Mucosa of rectum (tissue), 2 donors: ENCODE data around the gene RBM38.

ENCODE experiments used
- H3K27ac ChIP-seq, 2 donors: one replicate each; pipeline ENCODE4 v1.7.0; 2013; ENCODE audit warnings: inconsistent platforms in 2 of 2, low read depth in 2 of 2, low read length in 2 of 2
- H3K27me3 ChIP-seq, 2 donors: one replicate each; pipeline ENCODE4 v1.7.0; 2013; ENCODE audit warnings: low read length in 2 of 2; ENCODE audit not compliant: control insufficient read depth in 2 of 2, insufficient read depth in 2 of 2
- H3K36me3 ChIP-seq, 2 donors: one replicate each; pipeline ENCODE4 v1.7.0; 2013; ENCODE audit warnings: low read length in 2 of 2; ENCODE audit not compliant: control insufficient read depth in 2 of 2, insufficient read depth in 2 of 2
- H3K4me1 ChIP-seq, 2 donors: one replicate each; pipeline ENCODE4 v1.7.0; 2013; ENCODE audit warnings: low read length in 2 of 2, mild to moderate bottlenecking in 1 of 2; ENCODE audit not compliant: control insufficient read depth in 2 of 2, insufficient read depth in 2 of 2
- H3K4me3 ChIP-seq, 2 donors: one replicate each; pipeline ENCODE4 v1.7.0; 2013; ENCODE audit warnings: low read length in 2 of 2
- H3K9ac ChIP-seq, 2 donors: one replicate each; pipeline ENCODE4 v1.7.0; 2013; ENCODE audit warnings: low read length in 2 of 2, low read depth in 1 of 2, mild to moderate bottlenecking in 1 of 2
- H3K9me3 ChIP-seq, 2 donors: one replicate each; pipeline ENCODE4 v1.7.0; 2013; ENCODE audit warnings: low read length in 2 of 2; ENCODE audit not compliant: control insufficient read depth in 2 of 2
- donor health status: healthy.
- donor health status: Normal muscosa, but diverticular disease.

The RBM38 gene

GRCh38 chr20:57403216-57403615 is 12.0 kb downstream of the RBM38 start:
- Histone ChIP-seq H3K27me3 (no peaks in the 10 kb centered on the region), H3K27ac (no peak overlapping the region), H3K9ac (no peak overlapping the region), H3K4me3 (no peak overlapping the region), H3K4me1 (peaks cover 19 to 32% of the 10 kb centered on the region in 2 donors), H3K36me3 (peaks cover 60 to 62% of the 10 kb centered on the region in 2 donors), H3K9me3 (no peaks in the 10 kb centered on the region)

- no peak overlapping the region for H3K9ac ChIP-seq
- H3K4me3 ChIP-seq = no peak overlapping the region
- H3K27me3 ChIP-seq = no peaks in the 10 kb centered on the region
- H3K4me1 ChIP-seq = peaks cover 11 to 24% of the 10 kb centered on the region in 2 donors
- peaks cover 64 to 66% of the 10 kb centered on the region in 2 donors for H3K36me3 ChIP-seq
- H3K27ac ChIP-seq = no peak overlapping the region
- H3K9me3 ChIP-seq = no peaks in the 10 kb centered on the region
These were observed 12.8 kb downstream of the RBM38 start for GRCh38 chr20:57404006-57404405.

- Histone ChIP-seq H3K4me3 (no peak overlapping the region), H3K9ac (no peak overlapping the region), H3K27ac (no peak overlapping the region), H3K27me3 (no peaks in the 10 kb centered on the region), H3K9me3 (no peaks in the 10 kb centered on the region), H3K36me3 (peaks cover 66% of the 10 kb centered on the region in 2 donors), H3K4me1 (peaks cover 7 to 19% of the 10 kb centered on the region in 2 donors)
These were observed 13.3 kb downstream of the RBM38 start for GRCh38 chr20:57404419-57405072.

GRCh38 chr20:57405236-57406016 is 14.2 kb downstream of the RBM38 start:
- peaks cover 0 to 10% of the 10 kb centered on the region in 2 donors for H3K4me1 ChIP-seq
- no peak overlapping the region for H3K27ac ChIP-seq
- peaks cover 62 to 66% of the 10 kb centered on the region in 2 donors for H3K36me3 ChIP-seq
- H3K9ac ChIP-seq = no peak overlapping the region
- no peaks in the 10 kb centered on the region for H3K9me3 ChIP-seq
- H3K4me3 ChIP-seq = no peak overlapping the region
- no peaks in the 10 kb centered on the region for H3K27me3 ChIP-seq

GRCh38 chr20:57407541-57407956 is 16.4 kb downstream of the RBM38 start:
- Histone ChIP-seq H3K36me3 (peaks cover 44 to 51% of the 10 kb centered on the region in 2 donors), H3K4me1 (no peaks in the 10 kb centered on the region)

GRCh38 chr20:57408131-57408530 is 16.9 kb downstream of the RBM38 start:
- Histone ChIP-seq H3K36me3 (peaks cover 43 to 45% of the 10 kb centered on the region in 2 donors), H3K9ac (no peak overlapping the region), H3K4me1 (no peaks in the 10 kb centered on the region), H3K27me3 (no peaks in the 10 kb centered on the region), H3K9me3 (no peaks in the 10 kb centered on the region), H3K27ac (no peak overlapping the region), H3K4me3 (no peak overlapping the region)

More at GRCh38 chr20:57407541-57407956, 16.4 kb downstream of the RBM38 start:
- H3K9ac ChIP-seq = no peak overlapping the region
- no peak overlapping the region for H3K27ac ChIP-seq
- H3K4me3 ChIP-seq = no peak overlapping the region
- H3K27me3 ChIP-seq = no peaks in the 10 kb centered on the region
- no peaks in the 10 kb centered on the region for H3K9me3 ChIP-seq

- no peaks in the 10 kb centered on the region for H3K27me3 ChIP-seq
- H3K36me3 ChIP-seq = peaks cover 43 to 44% of the 10 kb centered on the region in 2 donors
- H3K27ac ChIP-seq = no peak overlapping the region
- H3K9ac ChIP-seq = no peak overlapping the region
- no peaks in the 10 kb centered on the region for H3K9me3 ChIP-seq
- H3K4me3 ChIP-seq = no peak overlapping the region
- H3K4me1 ChIP-seq = no peaks in the 10 kb centered on the region
These were observed 17.5 kb downstream of the RBM38 start for GRCh38 chr20:57408536-57409233.

GRCh38 chr20:57409316-57409671 is 18.1 kb downstream of the RBM38 start:
- Histone ChIP-seq H3K27me3 (no peaks in the 10 kb centered on the region), H3K9me3 (no peaks in the 10 kb centered on the region), H3K9ac (no peak overlapping the region), H3K36me3 (peaks cover 37 to 38% of the 10 kb centered on the region in 2 donors), H3K4me1 (no peaks in the 10 kb centered on the region), H3K27ac (no peak overlapping the region), H3K4me3 (no peak overlapping the region)

- Histone ChIP-seq H3K9me3 (no peaks in the 10 kb centered on the region), H3K4me3 (no peak overlapping the region), H3K27me3 (no peaks in the 10 kb centered on the region), H3K36me3 (peaks cover 31 to 36% of the 10 kb centered on the region in 2 donors), H3K9ac (no peak overlapping the region), H3K4me1 (no peaks in the 10 kb centered on the region), H3K27ac (no peak overlapping the region)
These were observed 18.6 kb downstream of the RBM38 start for GRCh38 chr20:57409672-57410397.
